Esophagus muscularis mucosa (tissue), 4 donors: ENCODE results near the gene OR2D3. TPM values are rescaled to one million over a fixed set of nuclear protein-coding genes. Genes with fewer than 3 reads are reported as not detected.

ENCODE experiments used
- DNase-seq: peaks from one replicate; pipeline ENCODE4 v3.0.0-alpha.2; 2017; ENCODE audit errors: extremely low spot score
- H3K27ac ChIP-seq, 4 donors: fragments of 200-600 bp; sonication (generic); replicated peaks in 1 of 4; 1 replicate in 3 of 4; 2 replicates in 1 of 4; pipeline ENCODE4 v1.5.1; 2016 to 2019; ENCODE audit warnings: mild to moderate bottlenecking in 1 of 4
- H3K27me3 ChIP-seq, 4 donors: fragments of 200-600 bp; sonication (generic); one replicate each; pipeline versions ENCODE4 v1.5.1 to v1.6.0; 2016 to 2019
- H3K36me3 ChIP-seq, 4 donors: fragments of 200-600 bp; sonication (generic); one replicate each; pipeline ENCODE4 v1.5.1; 2016 to 2019
- H3K4me1 ChIP-seq, 4 donors: fragments of 200-600 bp; sonication (generic); one replicate each; pipeline ENCODE4 v1.5.1; 2016 to 2019
- H3K4me3 ChIP-seq, 4 donors: fragments of 200-600 bp; sonication (generic); 1 replicate in 2 of 4; 2 replicates in 2 of 4; pipeline ENCODE4 v1.5.1; 2016 to 2019; ENCODE audit warnings: mild to moderate bottlenecking in 4 of 4, moderate library complexity in 1 of 4
- H3K9me3 ChIP-seq, 4 donors: fragments of 200-600 bp; sonication (generic); 1 replicate in 3 of 4; 2 replicates in 1 of 4; pipeline ENCODE4 v1.5.1; 2016 to 2019
- CTCF ChIP-seq, 3 experiments: fragments of 200-600 bp in 2 of 3; fragments of 450-650 bp in 1 of 3; sonication (generic) in 2 of 3; IDR thresholded peaks; one replicate each; pipeline ENCODE4 v1.5.1; 2017 to 2019; ENCODE audit warnings: antibody characterized with exemption in 3 of 3, mild to moderate bottlenecking in 2 of 3, moderate library complexity in 1 of 3
- EP300 ChIP-seq: sonication (generic); formaldehyde crosslinking; IDR thresholded peaks from one replicate; pipeline ENCODE4 v1.6.1; 2017; ENCODE audit warnings: antibody characterized with exemption
- POLR2A ChIP-seq: fragments of 450-650 bp; IDR thresholded peaks from one replicate; pipeline ENCODE4 v1.6.1; 2017; ENCODE audit warnings: antibody characterized with exemption, moderate library complexity, mild to moderate bottlenecking, low read depth
- POLR2AphosphoS5 ChIP-seq, 2 donors: sonication (generic); formaldehyde crosslinking; IDR thresholded peaks; one replicate each; pipeline ENCODE4 v1.6.1; 2017; ENCODE audit warnings: antibody characterized with exemption in 2 of 2
- WGBS: methylation state at CpG from one replicate; pipeline ENCODE4 v1.1.5; 2018; 5-methylcytosine and 5-hydroxymethylcytosine counted together
- intact Hi-C: fragments of 100-400 bp; cut with DNase I; formaldehyde crosslinking; loops from one replicate; pipeline ENCODE4 v1.15.1; 2023
- total RNA-seq, 4 donors: library from RNA; depleted of rRNA; stranded (reverse); fragments of >200 nt; gene quantifications; one replicate each; pipeline versions ENCODE4 v1.1.0 to v1.2.1, GENCODE V29; 2016

Gene OR2D3
- not detected for total RNA-seq

DNA sequence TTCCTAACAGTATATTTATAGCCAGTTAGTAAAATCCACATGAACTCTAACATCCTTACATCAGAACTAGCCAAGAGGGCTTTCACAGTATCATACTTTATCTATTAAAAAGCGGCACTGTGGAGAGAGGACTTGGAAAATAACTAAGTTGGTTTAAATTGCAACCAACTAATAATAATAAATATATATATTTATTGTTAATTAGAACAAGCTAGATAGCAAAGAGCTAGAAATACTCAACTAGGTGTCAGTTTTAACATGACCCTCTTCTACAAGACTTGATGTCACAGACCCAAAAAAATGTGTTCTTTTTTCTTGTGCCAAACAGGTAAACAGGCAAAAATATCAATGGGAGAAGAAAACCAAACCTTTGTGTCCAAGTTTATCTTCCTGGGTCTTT lies at the start of gene OR2D3:
TSS of gene OR2D3 (plus strand) at position 301 of the 400 bp plus-strand sequence. CDS start at position 301, 0 bp downstream.
- no peaks in the 10 kb centered on the region for H3K4me1 ChIP-seq
- 100% methylated on average over 1 of the region's 1 CpG for WGBS
- intact Hi-C loops = no loop called here
- no peaks in the 10 kb centered on the region for H3K9me3 ChIP-seq
- no peak for DNase-seq
- H3K27me3 ChIP-seq = no peaks in the 10 kb centered on the region
- H3K36me3 ChIP-seq = no peaks in the 10 kb centered on the region
- TF ChIP-seq POLR2A = no peak
- TF ChIP-seq CTCF (IDR thresholded peaks at IDR 0.05) = no peak
- no peak for TF ChIP-seq POLR2AphosphoS5 (IDR thresholded peaks at IDR 0.05)
- TF ChIP-seq EP300 = no peak
- no peak within 1 kb of the TSS for H3K4me3 ChIP-seq
- no peak within 1 kb of the TSS for H3K27ac ChIP-seq

- intact Hi-C loops = no loop called here
- no peaks in the 10 kb centered on the region for H3K27me3 ChIP-seq
- H3K4me1 ChIP-seq = no peaks in the 10 kb centered on the region
- 81% methylated on average over 1 of the region's 1 CpG for WGBS
- H3K36me3 ChIP-seq = no peaks in the 10 kb centered on the region
- no peak for TF ChIP-seq EP300
- DNase-seq = no peak
- no peak overlapping the region for H3K4me3 ChIP-seq
- no peak overlapping the region for H3K27ac ChIP-seq
- H3K9me3 ChIP-seq = no peaks in the 10 kb centered on the region
Observed at GRCh38 chr11:6871278-6871677, 49.5 kb upstream of the OR2D3 start.

DNA sequence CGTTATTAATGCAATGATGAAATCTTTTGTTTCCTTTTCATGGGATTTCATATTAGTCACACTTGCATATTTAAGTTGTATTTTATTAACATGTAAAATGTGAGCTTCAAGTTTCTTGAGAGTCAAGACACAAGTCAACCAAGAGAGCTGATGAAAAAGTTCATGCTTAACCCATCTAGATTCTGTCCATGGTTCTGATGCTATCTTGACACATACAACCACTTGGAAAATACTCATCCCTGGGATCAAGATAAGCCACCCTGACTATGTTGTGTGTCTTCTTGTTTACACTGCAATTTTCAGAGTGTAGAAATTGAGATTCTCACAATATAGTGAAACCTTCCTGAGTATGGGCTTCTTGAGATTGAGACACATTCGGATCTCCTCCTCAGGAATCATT lies 45.0 kb upstream of the OR2D3 start:
- DNase-seq = no peak
- Histone ChIP-seq H3K9me3 (peaks cover 0 to 3% (median 0%) of the 10 kb centered on the region in 4 donors), H3K27me3 (no peaks in the 10 kb centered on the region), H3K27ac (no peak overlapping the region), H3K36me3 (no peaks in the 10 kb centered on the region), H3K4me1 (no peaks in the 10 kb centered on the region), H3K4me3 (no peak overlapping the region)
- intact Hi-C loops = no loop called here
- TF ChIP-seq CTCF (IDR thresholded peaks at IDR 0.05) (no peak), EP300 (no peak), POLR2A (no peak), POLR2AphosphoS5 (IDR thresholded peaks at IDR 0.05) (no peak)
- 82% methylated on average over 2 of the region's 2 CpGs for WGBS

DNA sequence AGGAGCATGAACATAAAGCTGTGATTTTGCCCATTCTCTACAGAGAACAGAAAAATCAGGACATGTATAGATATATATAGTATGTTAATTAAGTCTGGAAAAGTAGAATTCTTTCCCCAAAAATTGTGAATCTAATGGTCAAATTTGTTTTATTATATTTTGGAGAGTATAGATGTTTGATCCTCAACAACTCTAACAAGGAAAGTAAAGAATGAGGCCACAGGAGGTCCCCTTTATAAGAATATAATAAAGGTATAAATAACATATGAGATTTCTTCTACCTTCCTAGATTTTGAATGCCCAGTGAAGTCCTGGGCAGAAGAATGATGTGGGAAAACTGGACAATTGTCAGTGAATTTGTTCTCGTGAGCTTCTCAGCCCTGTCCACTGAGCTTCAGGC lies 44.5 kb upstream of the OR2D3 start, which contains the start of gene OR10A4:
TSS of gene OR10A4 (plus strand) at position 301 of the 400 bp plus-strand sequence. CDS start at position 324, 23 bp downstream.
- Histone ChIP-seq H3K27ac (no peak within 1 kb of the TSS), H3K27me3 (no peaks in the 10 kb centered on the region), H3K4me3 (no peak within 1 kb of the TSS), H3K4me1 (no peaks in the 10 kb centered on the region), H3K9me3 (peaks cover 0 to 3% (median 0%) of the 10 kb centered on the region in 4 donors), H3K36me3 (no peaks in the 10 kb centered on the region)
- TF ChIP-seq CTCF (IDR thresholded peaks at IDR 0.05) (no peak), POLR2A (no peak), EP300 (no peak), POLR2AphosphoS5 (IDR thresholded peaks at IDR 0.05) (no peak)
- intact Hi-C loops = no loop called here
- no peak for DNase-seq
- WGBS = 95% methylated on average over 1 of the region's 1 CpG

DNA sequence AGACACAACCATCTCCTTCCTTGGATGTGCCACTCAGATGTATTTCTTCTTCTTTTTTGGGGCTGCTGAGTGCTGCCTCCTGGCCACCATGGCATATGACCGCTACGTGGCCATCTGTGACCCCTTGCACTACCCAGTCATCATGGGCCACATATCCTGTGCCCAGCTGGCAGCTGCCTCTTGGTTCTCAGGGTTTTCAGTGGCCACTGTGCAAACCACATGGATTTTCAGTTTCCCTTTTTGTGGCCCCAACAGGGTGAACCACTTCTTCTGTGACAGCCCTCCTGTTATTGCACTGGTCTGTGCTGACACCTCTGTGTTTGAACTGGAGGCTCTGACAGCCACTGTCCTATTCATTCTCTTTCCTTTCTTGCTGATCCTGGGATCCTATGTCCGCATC lies 43.9 kb upstream of the OR2D3 start:
- no peak for TF ChIP-seq EP300
- TF ChIP-seq POLR2AphosphoS5 (IDR thresholded peaks at IDR 0.05) = no peak
- TF ChIP-seq CTCF (IDR thresholded peaks at IDR 0.05) = no peak
- no peak for TF ChIP-seq POLR2A
- no peaks in the 10 kb centered on the region for H3K4me1 ChIP-seq
- H3K36me3 ChIP-seq = no peaks in the 10 kb centered on the region
- H3K9me3 ChIP-seq = peaks cover 0 to 3% (median 0%) of the 10 kb centered on the region in 4 donors
- no peak overlapping the region for H3K27ac ChIP-seq
- no peak for DNase-seq
- 75% methylated on average over 3 of the region's 3 CpGs for WGBS
- no peaks in the 10 kb centered on the region for H3K27me3 ChIP-seq
- intact Hi-C loops = no loop called here
- H3K4me3 ChIP-seq = no peak overlapping the region
